ENCODE results near the gene EPHA6. TPM values are rescaled to one million over a fixed set of nuclear protein-coding genes. Genes with fewer than 3 reads are reported as not detected.
"Not testable (repeated sequence)": the region's sequence is repeated elsewhere in the genome, so short reads cannot be mapped to it uniquely, and the experiment has no call there.

Gene EPHA6
- total RNA-seq, 1 experiment from 2014 or later = 0.79 TPM

DNA sequence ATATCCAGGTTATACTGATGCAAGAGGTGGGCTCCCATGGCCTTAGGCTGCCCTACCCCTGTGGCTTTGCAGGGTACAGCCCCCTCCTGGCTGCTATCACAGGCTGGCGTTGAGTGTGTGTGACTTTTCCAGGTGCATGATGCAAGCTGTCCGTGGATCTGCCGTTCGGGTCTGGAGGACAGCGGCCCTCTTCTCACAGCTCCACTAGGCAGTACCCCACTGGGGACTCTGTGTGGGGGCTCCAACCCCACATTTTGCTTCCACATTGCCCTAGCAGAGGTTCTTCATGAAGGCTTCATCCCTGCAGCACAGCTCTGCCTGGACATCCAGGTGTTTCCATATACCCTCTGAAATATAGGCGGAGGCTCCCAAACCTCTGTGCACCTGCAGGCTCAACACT lies 610.6 kb downstream of the EPHA6 start:
- DNase-seq (ENCODE audit: low read depth) = no peak

DNA sequence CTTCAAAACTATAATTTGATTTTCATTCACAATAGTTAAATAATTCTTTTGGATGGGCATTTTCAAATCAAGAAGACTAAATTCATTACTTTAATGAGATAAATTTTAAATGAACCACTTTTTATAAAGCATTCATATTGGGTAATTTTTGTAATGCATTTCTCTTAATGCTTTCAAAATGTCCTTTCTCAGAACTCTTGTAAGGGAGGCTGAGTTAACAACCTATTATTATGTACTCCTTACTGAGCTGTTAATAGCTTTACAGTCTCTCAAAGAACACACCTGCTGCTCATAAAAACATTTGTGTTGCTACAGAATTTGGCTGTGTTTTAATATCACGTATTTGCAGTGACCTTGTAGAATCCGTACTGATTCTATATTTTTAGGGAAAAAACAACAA lies 616.2 kb downstream of the EPHA6 start:
- no peak for DNase-seq (ENCODE audit: low read depth)

DNA sequence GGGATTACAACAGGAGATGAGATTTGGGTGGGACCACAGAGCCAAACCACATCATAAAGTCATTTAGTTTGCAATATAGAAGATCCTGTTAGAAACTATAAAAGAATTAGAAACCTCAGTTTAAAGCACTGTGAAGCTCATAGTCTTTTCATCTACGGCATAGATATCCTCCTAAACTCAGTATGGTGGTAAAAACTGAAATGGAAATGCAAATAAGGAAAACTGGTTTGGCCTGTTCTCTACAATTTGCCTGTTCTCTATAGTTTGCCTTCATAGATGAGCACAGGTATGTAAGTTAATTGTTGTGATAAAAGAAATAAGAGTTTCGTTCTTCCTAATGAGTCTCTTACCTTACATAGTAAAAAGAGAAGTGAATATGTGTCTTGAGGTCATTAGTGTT lies 618.5 kb downstream of the EPHA6 start:
- no peak for DNase-seq (ENCODE audit: low read depth)

DNA sequence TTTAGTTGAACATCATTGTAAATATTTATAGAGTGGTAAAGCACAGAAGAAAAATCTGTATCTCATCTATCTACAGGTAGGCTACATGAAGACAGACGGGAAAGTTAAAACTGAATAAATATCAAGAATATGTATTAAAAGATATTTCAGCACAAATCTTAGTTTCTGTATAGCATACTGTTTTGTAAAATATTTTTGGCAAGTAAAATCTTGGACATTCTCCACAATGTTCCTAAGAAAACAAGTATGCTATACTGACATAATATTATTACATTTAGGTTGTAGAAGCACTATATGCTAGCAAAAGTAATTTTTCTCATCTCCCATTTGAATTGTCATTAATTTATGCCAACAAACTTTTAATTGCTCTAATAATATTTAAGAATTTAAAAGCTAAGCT lies 623.7 kb downstream of the EPHA6 start:
- no peak for DNase-seq (ENCODE audit: low read depth)

DNA sequence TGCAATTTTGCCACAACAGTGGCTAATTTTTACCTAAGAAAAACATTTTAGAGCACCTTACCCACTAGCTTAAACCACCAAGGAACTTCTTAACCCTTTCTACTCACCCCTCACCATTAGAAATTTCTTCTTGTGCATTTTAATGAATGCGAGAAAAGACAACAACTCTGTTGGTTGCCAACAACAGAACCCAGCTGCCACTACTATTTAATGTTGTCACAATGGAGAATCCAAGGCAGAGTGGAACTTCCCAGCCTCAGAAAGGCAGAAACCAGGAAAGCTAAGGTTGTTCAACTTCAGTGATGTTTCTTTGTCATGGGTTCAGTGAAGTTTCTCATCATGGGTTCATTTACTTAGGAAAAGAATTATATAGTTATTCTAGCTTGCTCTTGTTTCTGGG lies 625.0 kb downstream of the EPHA6 start:
- DNase-seq (ENCODE audit: low read depth) = no peak

DNA sequence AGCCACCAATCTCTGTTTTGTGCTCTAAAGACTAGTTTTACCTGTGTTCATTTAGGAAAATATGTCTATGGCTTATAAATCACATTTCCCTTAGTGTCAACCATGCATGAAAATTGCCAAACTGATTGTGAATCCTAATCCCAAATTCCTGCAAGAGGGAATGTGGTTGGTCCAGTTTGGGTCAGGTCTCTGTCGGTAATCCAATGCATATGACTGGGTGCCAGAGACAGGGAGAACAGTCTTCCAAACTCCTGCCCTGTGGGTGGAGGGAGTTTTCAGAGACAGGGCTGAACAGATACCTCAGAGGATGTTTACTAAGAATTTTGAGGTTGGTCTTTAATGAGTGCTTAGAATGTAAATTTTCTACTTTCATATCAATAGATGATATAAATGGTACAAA lies 649.6 kb downstream of the EPHA6 start:
- DNase-seq (ENCODE audit: low read depth) = no peak

DNA sequence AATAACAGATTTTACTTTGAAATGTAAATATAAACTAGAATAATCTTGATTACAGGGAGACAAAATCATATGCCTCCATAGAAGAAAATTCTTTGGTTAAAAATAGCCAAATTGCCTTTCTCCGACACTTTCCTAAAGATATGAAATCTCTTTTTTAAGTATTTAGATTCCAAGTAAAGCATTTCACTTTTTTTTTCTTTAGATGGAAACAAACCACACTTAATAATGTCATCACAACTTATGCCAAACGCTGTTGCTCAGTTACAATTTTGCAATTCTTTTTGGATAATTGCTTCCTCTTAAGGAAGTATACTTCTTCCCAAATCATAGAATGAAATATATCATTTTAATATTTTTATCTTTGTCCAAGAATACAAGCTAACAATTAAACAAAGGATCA lies 656.1 kb downstream of the EPHA6 start:
- DNase-seq (ENCODE audit: low read depth) = no peak

DNA sequence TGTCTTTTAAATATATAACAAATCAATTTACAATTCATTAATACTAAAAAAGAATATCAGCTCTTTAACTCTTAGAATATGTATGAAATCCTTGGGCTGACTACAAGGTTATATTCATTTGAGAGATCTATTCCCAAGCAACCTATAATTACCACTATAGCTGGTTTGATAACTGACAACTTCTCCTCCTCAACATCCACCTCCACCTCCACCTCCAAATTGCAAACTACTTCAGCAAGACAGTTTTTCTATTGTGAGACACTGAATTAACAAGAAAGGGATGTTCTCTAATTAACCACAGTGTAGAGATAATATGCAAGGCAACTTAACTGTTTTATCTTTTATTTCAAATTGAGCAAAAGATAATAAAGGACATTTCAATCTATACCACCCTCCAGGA lies 665.3 kb downstream of the EPHA6 start:
- no peak for DNase-seq (ENCODE audit: low read depth)

DNA sequence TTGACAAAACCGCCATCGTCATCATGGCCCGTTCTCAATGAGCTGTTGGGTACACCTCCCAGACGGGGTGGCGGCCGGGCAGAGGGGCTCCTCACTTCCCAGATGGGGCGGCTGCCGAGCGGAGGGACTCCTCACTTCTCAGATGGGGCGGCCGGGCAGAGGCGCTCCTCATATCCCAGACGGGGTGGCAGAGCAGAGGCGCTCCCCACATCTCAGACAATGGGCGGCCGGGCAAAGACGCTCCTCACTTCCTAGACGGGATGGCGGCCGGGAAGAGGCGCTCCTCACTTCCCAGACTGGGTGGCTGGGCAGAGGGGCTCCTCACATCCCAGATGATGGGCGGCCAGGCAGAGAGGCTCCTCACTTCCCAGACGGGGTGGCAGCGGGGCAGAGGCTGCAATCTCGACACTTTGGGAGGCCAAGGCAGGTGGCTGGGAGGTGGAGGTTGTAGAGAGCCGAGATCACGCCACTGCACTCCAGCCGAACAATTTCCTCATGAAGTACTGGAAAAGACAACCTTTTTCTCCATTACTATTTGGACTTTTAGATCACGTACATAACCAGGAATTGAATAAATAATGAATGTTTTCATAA lies 666.4 kb downstream of the EPHA6 start:
- DNase-seq (ENCODE audit: low read depth) = not testable (repeated sequence)

DNA sequence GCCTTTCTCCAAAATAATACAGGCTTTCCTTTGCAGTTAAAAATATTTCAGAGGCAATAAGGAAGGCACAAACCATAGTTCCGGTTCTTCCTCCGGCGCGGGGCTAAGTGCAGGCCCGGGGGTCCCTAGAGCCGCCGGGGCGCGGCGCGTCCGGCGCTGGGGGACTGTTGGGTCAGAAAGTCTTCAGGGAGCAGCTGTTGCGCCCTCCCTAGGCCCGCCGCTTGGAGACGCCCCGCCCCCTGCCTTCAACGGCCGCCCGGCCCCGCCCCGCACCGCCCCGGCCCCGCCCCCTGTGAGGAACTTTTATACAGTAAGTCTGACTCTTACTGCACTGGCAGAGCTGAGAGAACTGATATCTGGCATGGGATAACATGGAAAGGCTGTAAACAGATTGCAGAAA lies 667.0 kb downstream of the EPHA6 start:
- DNase-seq (ENCODE audit: low read depth) = no peak

DNA sequence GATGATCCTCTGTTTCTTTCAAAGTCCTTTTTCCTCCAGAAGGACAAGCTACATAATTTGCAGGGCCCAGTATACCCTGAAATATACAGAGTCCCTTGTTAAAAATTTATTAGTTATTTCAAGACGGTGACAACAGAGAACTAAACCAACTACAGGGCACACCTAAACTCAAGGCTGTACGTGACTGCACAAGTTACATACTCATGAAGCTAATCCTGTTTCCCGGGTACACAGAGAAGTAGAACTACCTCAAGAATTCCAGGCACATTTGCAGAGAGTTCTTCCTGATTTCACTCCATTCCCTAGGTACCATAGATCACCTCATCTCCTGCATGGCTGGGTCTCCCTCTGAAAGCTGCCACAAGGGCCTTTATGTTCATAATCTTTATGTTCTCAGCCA lies 670.8 kb downstream of the EPHA6 start:
- DNase-seq (ENCODE audit: low read depth) = no peak

DNA sequence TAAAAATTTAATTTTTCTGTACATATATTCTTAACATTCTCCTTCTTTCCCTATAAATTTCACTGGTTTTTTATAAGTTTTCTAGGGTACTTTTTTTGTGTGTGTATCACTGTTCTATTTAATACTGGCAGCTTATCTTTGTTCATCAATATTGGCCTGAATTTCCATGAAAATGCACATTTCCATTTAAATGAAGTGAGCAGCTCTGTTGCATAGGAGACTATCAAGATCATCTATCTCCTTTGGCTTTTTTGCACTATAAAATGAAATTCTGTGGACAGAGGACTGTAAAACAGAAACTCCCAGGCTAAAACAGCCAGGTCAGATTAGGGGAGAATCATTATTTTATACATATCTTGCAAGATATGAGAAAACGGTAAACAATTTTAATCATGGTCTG lies 673.2 kb downstream of the EPHA6 start:
- DNase-seq (ENCODE audit: low read depth) = no peak

DNA sequence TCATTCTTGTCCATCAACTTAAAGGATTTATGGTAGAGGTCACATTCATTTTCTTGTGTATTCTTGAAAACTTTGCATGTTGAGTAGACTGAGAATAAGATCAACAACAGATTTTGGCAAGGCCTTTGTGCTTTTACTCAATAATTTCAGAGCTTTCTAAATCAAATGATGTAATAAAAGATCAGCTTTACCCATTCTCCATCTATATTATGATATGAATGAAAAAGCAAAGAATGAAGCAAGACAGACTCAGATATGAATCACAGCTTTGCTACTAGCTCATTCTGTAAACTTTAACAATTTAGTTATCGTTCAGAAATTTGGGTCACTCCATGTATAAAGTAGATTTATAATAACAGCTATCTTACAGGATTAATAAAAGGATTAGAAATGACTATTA lies 674.3 kb downstream of the EPHA6 start:
- DNase-seq (ENCODE audit: low read depth) = no peak

DNA sequence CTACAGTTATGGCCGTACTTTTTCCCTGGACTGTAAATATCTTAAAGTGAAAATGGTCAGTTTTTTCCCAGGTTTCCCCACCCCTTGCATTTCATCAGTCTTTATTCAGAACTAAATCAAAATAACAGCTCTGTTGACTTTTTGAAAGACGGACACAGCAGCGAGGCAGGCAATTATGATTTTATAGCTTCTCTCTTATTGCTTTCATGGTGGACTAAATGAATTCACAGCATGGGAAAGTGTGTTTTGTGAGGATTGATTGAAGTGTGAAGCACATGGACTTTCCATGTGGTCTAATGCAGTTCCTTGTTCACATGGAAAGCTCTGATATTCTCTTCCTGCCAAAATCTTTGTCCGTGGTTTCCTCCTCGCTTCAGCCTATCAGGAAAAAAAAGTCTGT lies 681.5 kb downstream of the EPHA6 start:
- no peak for DNase-seq (ENCODE audit: low read depth)

DNA sequence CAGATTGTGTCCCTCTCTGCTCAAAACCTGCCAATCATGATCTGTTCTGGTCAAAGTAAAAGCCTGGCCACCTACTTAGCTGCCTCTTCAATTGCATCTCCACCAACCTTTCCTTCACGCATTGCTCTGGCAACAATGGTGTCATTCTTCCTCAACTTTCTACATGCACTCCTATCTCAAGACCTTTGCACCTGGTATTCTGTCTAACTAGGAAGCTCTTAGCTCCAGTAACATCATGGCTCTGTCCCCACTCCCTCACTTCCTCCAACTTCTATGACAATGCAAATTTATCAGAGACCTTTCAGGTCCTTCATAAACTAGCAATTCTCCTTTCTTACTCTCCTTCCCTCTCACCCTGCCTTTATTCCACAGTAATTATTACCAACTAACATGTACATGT lies 682.7 kb downstream of the EPHA6 start:
- DNase-seq (ENCODE audit: low read depth) = no peak

DNA sequence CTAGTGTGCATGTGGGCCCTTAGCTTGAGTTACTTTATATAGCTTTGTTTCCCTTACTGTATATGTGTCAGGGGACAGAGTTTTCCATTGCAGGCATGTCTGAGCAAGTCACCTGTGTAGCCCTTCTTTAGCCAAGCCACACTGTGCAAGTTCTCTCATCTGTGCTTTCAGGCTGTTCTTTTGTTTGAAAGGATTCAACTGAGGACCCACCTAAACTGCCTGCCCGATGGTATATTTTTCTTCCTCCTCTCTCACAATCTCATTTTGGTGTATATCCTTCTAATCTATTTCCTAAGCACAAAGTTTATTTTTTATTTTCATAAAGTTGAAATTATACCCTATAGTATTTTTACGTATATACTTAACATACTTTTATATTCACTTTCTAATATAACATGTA lies 690.1 kb downstream of the EPHA6 start:
- DNase-seq (ENCODE audit: low read depth) = no peak

DNA sequence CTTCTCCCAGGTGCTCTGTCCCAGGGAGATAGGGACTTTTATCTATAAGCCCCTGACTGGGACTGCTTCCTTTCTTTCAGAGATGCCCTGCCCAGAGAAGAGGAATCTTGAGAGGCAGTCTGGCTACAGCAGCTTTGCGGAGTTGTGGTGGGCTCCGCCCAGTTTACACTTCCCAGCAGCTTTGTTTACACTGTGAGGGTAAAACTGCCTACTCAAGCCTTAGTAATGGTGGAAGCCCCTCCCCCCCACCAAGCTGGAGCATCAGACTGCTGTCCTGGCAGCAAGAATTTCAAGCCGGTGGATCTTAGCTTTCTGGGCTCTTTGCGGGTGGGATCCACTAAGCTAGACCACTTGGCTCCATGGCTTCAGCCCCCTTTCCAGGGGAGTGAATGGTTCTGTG lies 696.4 kb downstream of the EPHA6 start:
- peak; percentile 30 for DNase-seq (ENCODE audit: low read depth)

DNA sequence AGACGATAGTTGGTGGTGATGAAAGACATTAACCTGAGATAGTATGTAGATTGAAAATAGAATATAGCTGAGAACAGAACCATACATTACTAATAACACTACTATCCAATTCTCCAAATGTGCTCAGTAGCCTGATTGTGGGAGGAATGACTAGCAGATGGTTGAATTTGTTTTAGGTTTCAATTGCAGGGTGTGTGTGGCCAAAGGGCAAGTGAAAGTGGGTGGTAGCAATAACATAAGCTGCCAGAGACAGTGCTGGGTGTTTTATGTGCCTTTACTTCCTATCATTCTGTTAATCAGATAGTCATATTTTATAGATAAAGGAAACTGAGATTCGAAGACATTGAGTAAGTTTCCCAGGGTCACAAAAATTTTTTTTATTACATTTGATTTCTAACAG lies 700.7 kb downstream of the EPHA6 start:
- DNase-seq (ENCODE audit: low read depth) = no peak

DNA sequence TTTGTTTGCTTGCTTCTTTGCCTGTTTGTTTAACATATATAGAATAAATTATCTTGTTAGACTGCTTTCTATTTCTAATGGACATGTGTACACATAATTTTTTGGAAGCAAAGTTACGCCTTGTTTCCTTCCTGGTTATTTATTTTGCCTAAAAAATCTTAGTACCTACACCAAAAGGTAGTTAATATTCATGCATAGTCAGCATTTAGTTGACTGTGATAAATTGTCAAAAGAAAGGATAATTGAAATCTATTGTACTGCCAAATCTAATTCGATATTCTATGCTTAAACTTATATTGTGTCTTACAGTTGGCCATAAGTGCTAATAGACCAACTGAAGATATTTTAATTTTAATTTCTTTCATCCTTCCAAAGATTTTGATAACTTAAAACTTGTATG lies 716.3 kb downstream of the EPHA6 start:
- DNase-seq (ENCODE audit: low read depth) = no peak

DNA sequence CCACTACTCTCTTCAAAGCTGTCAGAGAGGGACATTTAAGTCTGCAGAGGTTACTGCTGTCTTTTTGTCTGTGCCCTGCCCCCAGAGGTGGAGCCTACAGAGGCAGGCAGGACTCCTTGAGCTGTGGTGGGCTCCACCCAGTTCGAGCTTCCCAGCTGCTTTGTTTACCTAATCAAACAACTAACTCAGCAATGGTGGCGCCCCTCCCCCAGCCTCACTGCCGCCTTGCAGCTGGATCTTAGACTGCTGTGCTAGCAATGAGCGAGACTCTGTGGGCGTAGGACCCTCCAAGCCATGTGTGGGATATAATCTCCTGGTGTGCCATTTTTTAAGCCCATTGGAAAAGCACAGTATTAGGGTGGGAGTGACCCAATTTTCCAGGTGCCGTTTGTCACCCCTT lies 733.2 kb downstream of the EPHA6 start:
- DNase-seq (ENCODE audit: low read depth) = not testable (repeated sequence)

DNA sequence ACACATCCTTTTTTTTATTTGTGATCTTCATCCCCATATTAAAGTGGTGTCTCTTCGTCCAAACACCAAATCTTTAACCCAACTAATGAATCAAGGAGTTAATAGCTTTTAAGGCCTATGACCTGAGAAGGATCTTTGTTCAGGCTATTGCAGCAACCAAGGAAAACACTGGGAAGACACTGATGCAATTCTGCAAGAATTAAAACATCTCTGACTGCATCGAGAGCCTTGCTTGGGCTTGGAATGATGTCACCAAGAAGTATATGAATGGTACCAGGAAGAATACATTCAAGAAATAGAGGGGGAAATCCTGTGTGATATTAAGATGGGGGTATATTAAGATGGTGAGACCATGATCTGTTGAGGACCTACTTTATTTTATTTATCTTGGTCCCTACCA lies 736.0 kb downstream of the EPHA6 start:
- DNase-seq (ENCODE audit: low read depth) = no peak

DNA sequence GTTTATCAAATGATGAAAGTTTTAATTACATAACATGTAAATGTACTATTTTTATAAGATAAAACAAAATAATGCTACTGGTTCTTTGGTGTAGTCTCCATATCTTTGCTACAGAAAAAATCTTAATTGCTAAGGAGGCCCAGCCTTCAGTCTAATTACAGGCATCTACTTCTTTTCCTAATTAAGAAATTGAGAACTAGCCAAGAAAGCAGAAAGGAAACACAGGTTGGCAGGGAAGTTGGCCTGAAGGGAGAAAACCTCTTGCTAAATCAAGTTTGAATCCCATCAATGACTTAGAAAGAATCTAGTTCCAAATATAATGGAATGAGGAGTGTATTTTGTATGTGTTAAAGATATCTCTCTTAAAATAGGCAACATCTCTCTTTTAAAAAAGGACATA lies 737.8 kb downstream of the EPHA6 start:
- no peak for DNase-seq (ENCODE audit: low read depth)

DNA sequence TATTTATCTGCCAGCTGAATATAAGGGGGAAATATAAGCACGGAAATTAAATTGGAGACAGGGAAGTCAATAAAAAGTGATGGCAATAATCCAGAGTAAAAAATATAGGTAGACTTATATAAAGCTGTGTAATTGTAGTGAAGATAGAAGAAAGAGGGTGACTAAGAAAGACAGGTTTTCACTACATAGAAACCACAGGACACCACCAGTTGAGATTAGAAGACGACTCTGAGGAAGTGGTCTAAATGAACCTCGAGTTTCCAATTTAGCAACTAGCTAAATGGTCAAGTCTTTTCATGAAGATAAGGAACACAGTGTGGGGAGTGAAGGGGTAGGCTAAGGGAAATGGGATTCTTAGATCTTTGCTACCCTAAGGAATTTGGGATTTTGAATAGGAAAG lies 761.3 kb downstream of the EPHA6 start:
- no peak for DNase-seq (ENCODE audit: low read depth)

DNA sequence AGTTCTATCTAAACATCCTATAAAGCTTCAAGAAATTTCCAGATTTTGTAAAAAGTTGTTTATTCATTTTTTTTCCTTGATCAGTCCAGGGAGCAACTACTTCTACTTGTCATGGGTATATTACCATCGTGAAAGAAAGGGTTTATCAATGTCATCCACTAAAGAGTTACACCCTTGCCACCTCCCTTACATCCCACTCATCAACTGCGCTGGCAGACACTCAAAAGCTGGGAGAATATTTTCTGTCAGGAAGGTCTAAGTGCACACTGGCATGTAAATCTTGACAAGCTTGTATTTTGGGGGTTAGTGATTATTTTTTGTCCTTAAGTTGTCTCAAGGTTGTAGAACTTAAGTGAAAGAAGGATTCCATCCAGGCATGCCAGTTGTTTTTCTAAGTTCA lies 761.8 kb downstream of the EPHA6 start:
- DNase-seq (ENCODE audit: low read depth) = no peak

Measured in HT1080 (cell line).